ENCODE data around the gene WBP1. TPM values are rescaled to one million over a fixed set of nuclear protein-coding genes. Genes with fewer than 3 reads are reported as not detected.

WBP1 gene
- total RNA-seq, 4 donors from 2014 or later, result 44.2 to 91.5 (median 47.0) TPM

DNA sequence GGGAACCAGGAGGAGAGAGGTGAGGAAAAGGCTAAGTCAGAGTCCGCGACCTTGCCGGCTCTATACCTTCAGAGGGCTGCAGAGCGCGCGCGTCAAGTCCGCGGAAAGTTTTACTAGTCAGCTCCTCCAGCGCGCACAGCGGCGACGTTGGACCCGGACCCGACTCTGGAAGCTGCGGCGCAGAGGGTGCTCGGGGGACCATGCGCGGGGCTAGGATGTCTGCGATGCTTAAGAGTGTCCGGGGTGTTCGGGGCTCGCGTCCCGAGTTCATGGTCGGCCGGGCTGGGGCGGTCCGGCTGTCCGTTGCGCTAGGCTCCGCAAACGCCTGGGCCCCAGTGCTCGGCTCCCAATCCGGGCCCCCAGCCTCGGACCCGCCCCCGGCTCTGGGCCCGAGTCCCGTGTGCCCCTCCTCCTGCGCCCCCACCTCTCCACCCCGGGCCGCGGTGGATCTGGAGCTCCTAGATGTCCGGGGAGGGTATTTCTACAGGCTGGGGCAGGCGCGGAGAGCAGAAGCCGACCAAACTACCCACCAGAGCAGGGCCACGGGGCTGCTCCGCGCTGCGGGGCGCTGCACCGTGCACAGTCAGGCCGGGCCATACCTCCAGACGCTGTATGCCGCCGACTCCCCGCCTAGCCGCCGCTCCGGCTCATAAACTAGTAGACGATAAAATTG is 41.2 kb downstream of the WBP1 start, which contains the start of gene LBX2:
LBX2 (minus strand) TSS at position 337 of the 673 bp plus-strand sequence; CDS start at position 271, 66 bp downstream.
- Histone ChIP-seq H3K27ac (no peak within 1 kb of the TSS), H3K4me3 (peak within 1 kb of the TSS in 1 of 2 donors; percentile 40), H3K27me3 (peaks cover 79% of the 10 kb centered on the region), H3K36me3 (peaks cover 0 to 8% of the 10 kb centered on the region in 2 donors), H3K4me1 (peaks cover 0 to 54% (median 24%) of the 10 kb centered on the region in 3 donors), H3K9me3 (no peaks in the 10 kb centered on the region)
- TF ChIP-seq POLR2AphosphoS5 (IDR thresholded peaks at IDR 0.05) (no peak), POLR2A (IDR thresholded peaks at IDR 0.05) (no peak), EP300 (IDR thresholded peaks at IDR 0.05) (no peak)
- TF ChIP-seq, protein P1, sequence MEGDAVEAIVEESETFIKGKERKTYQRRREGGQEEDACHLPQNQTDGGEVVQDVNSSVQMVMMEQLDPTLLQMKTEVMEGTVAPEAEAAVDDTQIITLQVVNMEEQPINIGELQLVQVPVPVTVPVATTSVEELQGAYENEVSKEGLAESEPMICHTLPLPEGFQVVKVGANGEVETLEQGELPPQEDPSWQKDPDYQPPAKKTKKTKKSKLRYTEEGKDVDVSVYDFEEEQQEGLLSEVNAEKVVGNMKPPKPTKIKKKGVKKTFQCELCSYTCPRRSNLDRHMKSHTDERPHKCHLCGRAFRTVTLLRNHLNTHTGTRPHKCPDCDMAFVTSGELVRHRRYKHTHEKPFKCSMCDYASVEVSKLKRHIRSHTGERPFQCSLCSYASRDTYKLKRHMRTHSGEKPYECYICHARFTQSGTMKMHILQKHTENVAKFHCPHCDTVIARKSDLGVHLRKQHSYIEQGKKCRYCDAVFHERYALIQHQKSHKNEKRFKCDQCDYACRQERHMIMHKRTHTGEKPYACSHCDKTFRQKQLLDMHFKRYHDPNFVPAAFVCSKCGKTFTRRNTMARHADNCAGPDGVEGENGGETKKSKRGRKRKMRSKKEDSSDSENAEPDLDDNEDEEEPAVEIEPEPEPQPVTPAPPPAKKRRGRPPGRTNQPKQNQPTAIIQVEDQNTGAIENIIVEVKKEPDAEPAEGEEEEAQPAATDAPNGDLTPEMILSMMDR (IDR thresholded peaks at IDR 0.05), result no peak
- 0% methylated on average over 1 of the region's 65 CpGs; no CpG with 5 or more reads in 1 of the 2 donors for WGBS, 2 donors (ENCODE audit: low coverage in 1 of 2)
- ATAC-seq, result no peak

DNA sequence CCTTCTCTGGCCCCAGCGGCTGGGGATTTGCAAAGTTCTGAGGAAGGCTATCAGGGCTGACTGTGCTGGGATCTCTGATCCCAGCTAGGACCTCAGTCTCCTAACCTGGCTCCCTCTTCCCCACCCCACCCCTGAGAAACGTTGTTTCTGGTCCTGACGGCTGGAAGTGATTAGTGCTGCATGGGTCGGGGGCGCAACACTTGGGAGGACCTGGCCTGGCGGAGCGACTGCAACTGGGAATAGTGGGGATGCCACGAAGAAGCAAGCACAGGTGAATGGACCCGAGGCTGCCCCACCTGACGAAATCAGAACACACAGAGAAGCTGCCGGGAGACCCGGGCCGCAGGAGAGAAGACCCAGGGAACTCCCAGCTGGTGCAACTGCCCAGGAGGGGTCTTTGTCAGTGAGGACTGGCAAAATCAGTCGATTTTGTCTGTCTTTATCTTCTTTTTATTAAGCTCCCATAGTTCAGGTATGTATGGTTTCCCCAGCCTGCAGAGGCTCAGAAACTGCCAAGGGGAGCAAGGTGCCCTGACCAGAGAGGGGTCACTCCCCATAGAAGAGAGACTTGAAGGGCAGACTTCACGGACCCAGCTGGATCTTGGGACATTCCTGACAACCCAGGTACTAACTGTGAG is 41.8 kb downstream of the WBP1 start:
- Histone ChIP-seq H3K9me3 (no peaks in the 10 kb centered on the region), H3K36me3 (peaks cover 0 to 8% of the 10 kb centered on the region in 2 donors), H3K4me1 (peaks cover 0 to 61% (median 26%) of the 10 kb centered on the region in 3 donors), H3K27me3 (peaks cover 86% of the 10 kb centered on the region), H3K27ac (no peak overlapping the region), H3K4me3 (no peak overlapping the region)
- no peak for TF ChIP-seq POLR2A (IDR thresholded peaks at IDR 0.05)
- no peak for TF ChIP-seq POLR2AphosphoS5 (IDR thresholded peaks at IDR 0.05)
- TF ChIP-seq EP300 (IDR thresholded peaks at IDR 0.05), result no peak
- TF ChIP-seq, protein P1 (IDR thresholded peaks at IDR 0.05), result no peak
- ATAC-seq, result no peak
- 72 to 93% methylated on average over 3 to 6 of the region's 15 CpGs for WGBS, 2 donors (ENCODE audit: low coverage in 1 of 2)

DNA sequence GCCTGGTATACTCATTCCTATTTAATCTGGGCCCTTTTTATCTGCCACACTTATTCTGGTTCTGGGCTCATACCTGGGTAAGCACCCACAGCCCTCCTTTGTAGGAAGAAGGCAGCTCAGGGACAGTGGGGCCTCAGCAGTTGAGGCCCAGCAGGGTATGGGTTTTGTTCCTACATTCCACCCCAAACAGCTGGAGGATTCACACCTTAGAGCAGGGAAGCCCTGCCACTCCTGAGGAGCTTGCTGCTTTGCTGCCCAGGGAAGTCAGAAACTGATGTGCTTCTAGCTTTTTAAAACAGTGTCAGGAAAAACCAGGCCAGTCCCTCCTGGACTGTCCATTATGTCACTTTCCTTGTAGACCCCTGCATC is 42.3 kb downstream of the WBP1 start:
- no peak for TF ChIP-seq POLR2AphosphoS5 (IDR thresholded peaks at IDR 0.05)
- no peak for TF ChIP-seq POLR2A (IDR thresholded peaks at IDR 0.05)
- TF ChIP-seq, protein P1 (IDR thresholded peaks at IDR 0.05), result no peak
- TF ChIP-seq EP300 (IDR thresholded peaks at IDR 0.05), result no peak
- Histone ChIP-seq H3K36me3 (peaks cover 0 to 13% of the 10 kb centered on the region in 2 donors), H3K27me3 (peaks cover 91% of the 10 kb centered on the region), H3K4me1 (peaks cover 0 to 66% (median 31%) of the 10 kb centered on the region in 3 donors), H3K9me3 (no peaks in the 10 kb centered on the region), H3K4me3 (no peak overlapping the region), H3K27ac (no peak overlapping the region)
- no peak for ATAC-seq

DNA sequence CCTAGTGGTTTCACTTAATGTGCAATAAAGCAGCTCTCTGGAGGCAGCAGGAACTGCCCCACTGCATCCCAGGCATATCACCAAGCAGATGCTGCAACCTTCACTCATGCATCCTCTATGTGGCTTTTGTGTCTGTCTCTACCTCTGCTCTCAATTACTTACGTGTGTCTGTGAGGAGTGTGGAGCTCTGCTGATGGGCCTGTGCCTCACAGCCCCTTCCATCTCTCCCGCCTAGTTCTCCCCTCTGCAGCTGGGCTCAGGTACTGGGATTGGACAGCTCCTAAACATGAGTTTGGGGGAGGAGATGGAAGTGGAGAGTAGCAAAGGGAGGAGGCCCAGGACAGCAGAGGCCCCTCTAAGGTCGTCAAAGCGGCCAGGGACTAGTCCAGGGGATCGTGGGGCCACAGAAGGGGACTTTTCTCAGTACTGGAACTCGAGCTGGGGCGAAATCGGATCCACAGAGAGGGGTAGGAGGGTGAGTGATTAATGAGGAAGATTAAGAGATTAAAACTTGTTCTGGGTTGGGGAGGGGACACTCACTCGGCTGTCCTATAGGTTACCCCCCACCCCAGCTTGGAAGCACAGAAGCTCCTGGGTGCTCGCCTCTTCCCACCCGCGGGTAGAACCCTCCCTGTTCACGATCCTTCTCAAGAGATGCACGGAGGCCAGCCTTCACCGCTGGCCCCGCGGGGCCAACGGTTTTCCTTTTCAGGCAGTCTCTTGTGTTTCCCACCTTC is 43.3 kb downstream of the WBP1 start:
- TF ChIP-seq, protein P1 (IDR thresholded peaks at IDR 0.05), result no peak
- TF ChIP-seq POLR2AphosphoS5 (IDR thresholded peaks at IDR 0.05) (no peak), EP300 (IDR thresholded peaks at IDR 0.05) (no peak), POLR2A (IDR thresholded peaks at IDR 0.05) (no peak)
- H3K27me3 ChIP-seq, result peaks cover 100% of the 10 kb centered on the region
- 70 to 79% methylated on average over 6 to 18 of the region's 18 CpGs for WGBS, 2 donors (ENCODE audit: low coverage in 1 of 2)
- no peaks in the 10 kb centered on the region for H3K9me3 ChIP-seq
- ATAC-seq, result no peak
- H3K27ac ChIP-seq, result no peak overlapping the region
- peaks cover 0 to 75% (median 40%) of the 10 kb centered on the region in 3 donors for H3K4me1 ChIP-seq
- peaks cover 0 to 22% of the 10 kb centered on the region in 2 donors for H3K36me3 ChIP-seq
- no peak overlapping the region for H3K4me3 ChIP-seq
